ENCODE results near the gene INTS13. TPM values are rescaled to one million over a fixed set of nuclear protein-coding genes. Genes with fewer than 3 reads are reported as not detected.

The INTS13 gene
- total and polyA plus RNA-seq, 2 donors (not counting 3 experiments of a cell fraction or from before 2014, with no cell fraction given) = 8.7 to 35.9 TPM

- ChIA-PET POLR2A (no interaction called here), CTCF (interaction anchor here (0.6 kb wide), 1 partner anchor 70 kb away, joined by 3 read pairs; no protein-coding TSS in a partner anchor)
- H3K4me1 ChIP-seq (ENCODE audit: control insufficient read depth, extremely low read depth, insufficient read depth, low read length) = peaks cover 51% of the 10 kb centered on the region
- H2AFZ ChIP-seq (ENCODE audit: low read depth, low read length) = no peak overlapping the region
- TF ChIP-seq GATA2 (IDR thresholded peaks at IDR 0.05; ENCODE audit: insufficient read depth, insufficient read length, low read depth, low read length) (no peak), JUN (IDR thresholded peaks at IDR 0.05; ENCODE audit: borderline replicate concordance, insufficient read depth, insufficient read length, low read depth) (no peak), MYC (IDR thresholded peaks at IDR 0.05; ENCODE audit: low read depth, low read length) (no peak), POLR2AphosphoS5 (IDR thresholded peaks at IDR 0.05; ENCODE audit: insufficient read depth, low read depth, low read length) (no peak), POLR2A (IDR thresholded peaks at IDR 0.05; ENCODE audit: low read depth, low read length) (no peak), EZH2 (IDR thresholded peaks at IDR 0.05; ENCODE audit: borderline replicate concordance, low read depth, low read length, severe bottlenecking) (no peak), CTCF (IDR thresholded peaks at IDR 0.05; ENCODE audit: extremely low read depth in 1 of 2, insufficient read depth in 1 of 2, low read depth in 1 of 2, low read length in 2 of 2) (no peak), FOS (IDR thresholded peaks at IDR 0.05; ENCODE audit: borderline replicate concordance, insufficient read depth, low read length) (no peak)
- TF ChIP-seq, protein P1, sequence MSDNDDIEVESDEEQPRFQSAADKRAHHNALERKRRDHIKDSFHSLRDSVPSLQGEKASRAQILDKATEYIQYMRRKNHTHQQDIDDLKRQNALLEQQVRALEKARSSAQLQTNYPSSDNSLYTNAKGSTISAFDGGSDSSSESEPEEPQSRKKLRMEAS (IDR thresholded peaks at IDR 0.05; ENCODE audit: insufficient read depth, insufficient read length) = no peak
- H3K4me2 ChIP-seq (ENCODE audit: insufficient read depth, low read length) = peak overlapping the region; percentile 90
- peaks cover 5% of the 10 kb centered on the region for H4K20me1 ChIP-seq (replicated peaks; ENCODE audit: control insufficient read depth, extremely low read depth, insufficient read depth, low read length)
- FAIRE-seq = no peak
- peaks cover 90% of the 10 kb centered on the region for H3K79me2 ChIP-seq (ENCODE audit: control insufficient read depth, insufficient read depth, low read length)
- H3K9me3 ChIP-seq (replicated peaks; ENCODE audit: control insufficient read depth, insufficient read depth, low read length) = no peaks in the 10 kb centered on the region
- H3K36me3 ChIP-seq (ENCODE audit: control insufficient read depth in 2 of 2, extremely low read depth in 1 of 2, insufficient read depth in 2 of 2, low read length in 2 of 2) = no peaks in the 10 kb centered on the region
- peak overlapping the region; percentile 38 for H3K27ac ChIP-seq (ENCODE audit: insufficient read depth, low read depth, low read length)
- DNase-seq (ENCODE audit: low read depth, low spot score) = no peak
- H3K4me3 ChIP-seq (replicated peaks in 1 of 3; ENCODE audit: insufficient read depth in 1 of 3, low read depth in 1 of 3, low read length in 3 of 3) = peak overlapping the region in 1 of 3 experiments; percentile 19
- dilution Hi-C loops (cut with MboI; ENCODE audit: extremely low pct_ligation_motif_present, low sequenced_read_pairs) (no loop called here), intact Hi-C loops (cut with micrococcal nuclease) (no loop called here)
- no TSS peak for BruUV-seq (replicated peaks)
- no peaks in the 10 kb centered on the region for H3K27me3 ChIP-seq (ENCODE audit: control insufficient read depth in 2 of 2, insufficient read depth in 2 of 2, low read length in 2 of 2)
- peak overlapping the region; percentile 40 for H3K9ac ChIP-seq (replicated peaks; ENCODE audit: extremely low read depth, insufficient read depth, low read length)
- H3K9me1 ChIP-seq (replicated peaks; ENCODE audit: control insufficient read depth, extremely low read depth, insufficient read depth, low read length) = no peaks in the 10 kb centered on the region
These were observed 2.9 kb upstream of the INTS13 start for GRCh38 chr12:26940516-26941214.

All from endothelial cell of umbilical vein (primary cell).